GM13977 (cell line): Measurements from ENCODE around the gene RCAN2.

Source experiments
- DNase-seq: peaks from one replicate; pipeline ENCODE4 v3.0.0; 2012; ENCODE audit warnings: low spot score
- in situ Hi-C: fragments of 300-500 bp; cut with MboI; formaldehyde crosslinking; loops from one replicate; pipeline ENCODE4 v1.12.0; 2022; ENCODE audit warnings: low sequenced_read_pairs, low pct_unique_long_range_greater_than_20kb, mixed read lengths, inconsistent platforms; ENCODE audit not compliant: unreplicated experiment
- TF ChIP-seq, protein P1 (sequence below): IDR thresholded peaks from 2 replicates; pipeline ENCODE4 v1.5.1; 2012; ENCODE audit warnings: mild to moderate bottlenecking, control low read depth; ENCODE audit not compliant: insufficient read depth; ENCODE audit errors: extremely low read depth, missing control alignments

RCAN2 gene

DNA sequence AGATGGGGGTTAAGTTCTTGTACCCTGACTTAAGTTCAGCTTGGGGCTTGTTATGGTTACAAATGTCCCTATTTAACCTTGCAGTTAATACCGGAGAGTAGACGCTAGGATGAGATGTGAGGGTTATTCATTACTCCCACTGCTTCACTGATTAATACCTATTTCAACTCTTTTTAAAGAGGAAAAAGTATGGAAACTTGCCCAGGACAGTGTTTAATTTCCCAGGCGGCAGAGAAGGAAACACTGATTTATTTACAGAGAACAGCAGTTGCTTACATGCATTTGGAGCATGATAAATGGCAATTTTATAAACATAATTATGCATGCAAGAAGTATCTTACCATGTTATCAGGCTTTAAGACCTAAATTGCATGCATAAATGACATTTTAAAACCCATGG, 137.7 kb downstream of the RCAN2 start:
- no peak for DNase-seq
- TF ChIP-seq, protein P1, sequence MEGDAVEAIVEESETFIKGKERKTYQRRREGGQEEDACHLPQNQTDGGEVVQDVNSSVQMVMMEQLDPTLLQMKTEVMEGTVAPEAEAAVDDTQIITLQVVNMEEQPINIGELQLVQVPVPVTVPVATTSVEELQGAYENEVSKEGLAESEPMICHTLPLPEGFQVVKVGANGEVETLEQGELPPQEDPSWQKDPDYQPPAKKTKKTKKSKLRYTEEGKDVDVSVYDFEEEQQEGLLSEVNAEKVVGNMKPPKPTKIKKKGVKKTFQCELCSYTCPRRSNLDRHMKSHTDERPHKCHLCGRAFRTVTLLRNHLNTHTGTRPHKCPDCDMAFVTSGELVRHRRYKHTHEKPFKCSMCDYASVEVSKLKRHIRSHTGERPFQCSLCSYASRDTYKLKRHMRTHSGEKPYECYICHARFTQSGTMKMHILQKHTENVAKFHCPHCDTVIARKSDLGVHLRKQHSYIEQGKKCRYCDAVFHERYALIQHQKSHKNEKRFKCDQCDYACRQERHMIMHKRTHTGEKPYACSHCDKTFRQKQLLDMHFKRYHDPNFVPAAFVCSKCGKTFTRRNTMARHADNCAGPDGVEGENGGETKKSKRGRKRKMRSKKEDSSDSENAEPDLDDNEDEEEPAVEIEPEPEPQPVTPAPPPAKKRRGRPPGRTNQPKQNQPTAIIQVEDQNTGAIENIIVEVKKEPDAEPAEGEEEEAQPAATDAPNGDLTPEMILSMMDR = no peak
- in situ Hi-C loops = no loop called here

DNA sequence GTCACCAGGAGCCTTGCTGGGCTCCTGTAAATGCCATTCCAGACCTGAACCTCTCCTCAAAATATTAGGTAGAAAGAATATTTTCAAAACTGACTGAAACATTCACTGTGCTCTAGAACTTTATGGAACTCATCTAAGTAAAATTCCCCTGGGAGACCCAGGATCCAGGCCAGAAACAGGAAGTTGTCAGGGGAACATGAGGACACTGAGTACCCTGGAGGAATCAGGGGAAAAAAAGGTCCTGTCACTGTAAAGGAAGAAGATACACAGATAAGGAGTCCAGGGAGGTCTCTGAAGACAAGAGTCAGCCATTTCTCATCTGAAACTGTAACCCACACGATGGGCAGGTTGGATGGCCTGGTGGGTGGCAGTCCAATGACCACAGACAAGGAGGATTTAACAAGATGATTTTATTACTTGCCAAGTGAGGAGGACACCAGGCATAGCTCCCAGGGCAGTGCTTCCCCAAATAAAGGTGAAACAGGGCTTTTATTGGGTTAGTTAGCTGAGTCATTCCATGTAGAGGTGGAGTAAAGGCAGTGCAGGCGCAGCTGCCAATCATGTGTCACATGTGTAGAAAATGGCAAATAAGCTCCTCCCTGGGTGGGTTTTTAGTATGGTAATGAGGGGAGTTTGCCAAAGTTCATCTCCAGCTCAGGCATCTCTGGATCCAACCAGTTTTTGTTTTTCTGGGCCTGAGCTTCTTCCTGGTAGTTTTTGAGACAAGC, 138.5 kb downstream of the RCAN2 start:
- DNase-seq = no peak
- in situ Hi-C loops = no loop called here
- TF ChIP-seq, protein P1 = no peak

DNA sequence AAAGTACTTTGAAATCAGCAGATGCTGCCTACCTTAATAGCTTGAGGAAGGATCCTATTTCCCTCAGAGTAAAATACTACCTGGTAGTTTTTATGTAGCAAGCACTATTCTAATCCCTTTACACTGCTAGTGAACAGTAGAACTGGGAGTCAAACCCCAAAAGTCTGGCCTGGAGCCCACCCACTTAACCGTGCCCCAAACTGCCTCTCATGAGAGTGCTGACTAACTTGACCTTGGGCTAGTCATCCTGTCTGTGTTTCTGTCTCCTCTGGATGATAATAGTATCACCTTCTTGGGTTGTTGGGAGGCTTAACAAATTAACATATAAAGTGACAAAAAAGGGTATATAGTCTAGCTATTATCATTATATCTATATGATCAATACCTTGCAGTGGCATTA, 140.5 kb downstream of the RCAN2 start:
- TF ChIP-seq, protein P1 = no peak
- DNase-seq = no peak
- in situ Hi-C loops = no loop called here

DNA sequence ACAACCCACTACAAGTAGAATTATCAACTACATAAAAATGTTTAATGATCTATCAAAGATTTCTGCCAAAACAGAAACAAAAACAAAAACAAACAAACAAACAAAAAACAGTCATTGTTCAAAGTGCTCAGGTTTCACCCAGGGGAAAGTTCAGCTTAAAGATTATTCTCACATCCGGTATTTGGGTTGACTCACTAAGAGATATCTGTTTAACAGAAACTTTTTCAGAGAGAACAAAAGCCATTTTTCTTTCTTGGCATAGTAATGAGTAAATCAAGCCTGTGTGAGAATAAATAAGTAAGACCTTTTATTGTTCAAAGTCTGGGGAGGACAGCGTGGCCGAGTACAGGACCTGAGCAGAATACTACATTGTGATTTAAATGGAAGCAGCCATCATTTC, 143.6 kb downstream of the RCAN2 start:
- in situ Hi-C loops = no loop called here
- DNase-seq = no peak
- TF ChIP-seq, protein P1 = no peak

DNA sequence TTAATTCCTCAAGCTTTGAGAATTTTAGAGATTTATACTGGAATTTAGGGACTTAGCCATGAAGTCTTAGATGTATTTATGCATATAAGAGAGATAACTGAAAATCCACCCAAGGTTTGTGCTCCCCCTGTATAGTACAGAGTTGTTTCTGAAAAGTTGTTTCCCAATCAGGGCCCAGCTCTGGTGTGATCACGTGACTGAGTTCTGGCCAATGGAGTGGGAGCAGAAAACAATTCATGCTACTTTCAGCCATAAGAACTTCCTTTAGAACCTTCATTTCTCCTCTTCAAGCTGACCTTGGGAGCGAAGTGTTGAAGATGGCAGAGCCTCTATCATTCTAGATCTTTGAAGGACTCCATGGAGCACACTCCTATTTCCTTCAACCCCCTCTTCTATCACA, 151.0 kb downstream of the RCAN2 start:
- in situ Hi-C loops = no loop called here

DNA sequence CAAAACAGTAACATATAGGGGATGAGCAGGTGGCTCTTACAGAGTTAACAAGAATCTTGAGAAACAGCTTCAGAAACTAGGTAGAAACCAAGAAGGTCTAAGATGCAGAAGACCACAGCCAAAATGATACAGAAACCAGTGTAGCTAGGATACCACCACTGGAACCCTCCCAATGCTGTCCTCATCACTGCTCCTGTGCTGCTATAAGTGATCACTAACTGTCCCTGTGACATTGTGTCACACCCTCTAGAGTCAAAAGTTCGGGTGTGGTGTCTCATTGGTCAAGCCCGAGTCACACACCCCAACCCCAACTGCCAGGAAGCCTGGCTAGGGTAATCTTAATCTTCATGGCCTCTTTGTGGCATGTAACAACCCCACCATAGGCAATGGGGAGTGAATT, 153.1 kb downstream of the RCAN2 start:
- TF ChIP-seq, protein P1 = no peak
- no peak for DNase-seq
- in situ Hi-C loops = no loop called here

More for the DNA sequence above, 151.0 kb downstream of the RCAN2 start:
- TF ChIP-seq, protein P1 = no peak
- no peak for DNase-seq
